Body of pancreas (tissue), 4 donors: ENCODE measurements around the gene VKORC1. TPM values are rescaled to one million over a fixed set of nuclear protein-coding genes. Genes with fewer than 3 reads are reported as not detected.

Source experiments
- ATAC-seq: fragments of 150-250 bp; one replicate; pipeline ENCODE4 v1.9.1; 2016
- DNase-seq, 4 donors: peaks; one replicate each; pipeline ENCODE4 v3.0.0-alpha.2; 2019
- H3K27ac ChIP-seq, 4 donors: fragments of 200-600 bp; sonication (generic); 1 replicate in 3 of 4; 2 replicates in 1 of 4; pipeline versions ENCODE4 v1.5.1 to v1.6.1; 2016 to 2019; ENCODE audit warnings: mild to moderate bottlenecking in 1 of 4, mixed read lengths in 1 of 4, moderate library complexity in 1 of 4
- H3K27me3 ChIP-seq, 2 donors: fragments of 200-600 bp; sonication (generic); one replicate each; pipeline ENCODE4 v1.6.0; 2016; ENCODE audit warnings: mild to moderate bottlenecking in 1 of 2
- H3K36me3 ChIP-seq, 2 donors: fragments of 200-600 bp; sonication (generic); replicated peaks in 1 of 2; 2 replicates each; pipeline ENCODE4 v1.5.1; 2016; ENCODE audit warnings: low read depth in 2 of 2; ENCODE audit not compliant: insufficient read depth in 1 of 2
- H3K4me1 ChIP-seq: fragments of 200-600 bp; sonication (generic); one replicate; pipeline ENCODE4 v1.6.0; 2016
- H3K4me3 ChIP-seq, 2 donors: fragments of 200-600 bp; sonication (generic); 1 replicate in 1 of 2; 2 replicates in 1 of 2; pipeline ENCODE4 v1.5.1; 2016 to 2019
- H3K9me3 ChIP-seq, 3 donors: fragments of 200-600 bp; sonication (generic); 1 replicate in 2 of 3; 2 replicates in 1 of 3; pipeline ENCODE4 v1.5.1; 2016
- POLR2A ChIP-seq, 3 donors: fragments of 450-650 bp; IDR thresholded peaks; one replicate each; pipeline ENCODE4 v1.6.1; 2016; ENCODE audit warnings: antibody characterized with exemption in 3 of 3, mild to moderate bottlenecking in 2 of 3
- WGBS, 2 donors: methylation state at CpG; one replicate each; pipeline ENCODE4 v1.1.5; 2017; 5-methylcytosine and 5-hydroxymethylcytosine counted together
- intact Hi-C: fragments of 100-400 bp; cut with DNase I; formaldehyde crosslinking; loops from one replicate; pipeline ENCODE4 v1.15.1; 2023
- total RNA-seq, 2 donors: library from RNA; depleted of rRNA; stranded (reverse); fragments of >200 nt; gene quantifications; one replicate each; pipeline ENCODE4 v1.1.0, GENCODE V29; 2016
- TF ChIP-seq, protein P1 (sequence below), 7 experiments: fragments of 450-650 bp in 4 of 7; fragments of 200-600 bp in 3 of 7; sonication (generic) in 3 of 7; IDR thresholded peaks; one replicate each; pipeline ENCODE4 v1.5.1; 2016 to 2019; ENCODE audit warnings: antibody characterized with exemption in 7 of 7

VKORC1 gene
- total RNA-seq, 2 donors from 2014 or later: 42.5 to 104 TPM

DNA sequence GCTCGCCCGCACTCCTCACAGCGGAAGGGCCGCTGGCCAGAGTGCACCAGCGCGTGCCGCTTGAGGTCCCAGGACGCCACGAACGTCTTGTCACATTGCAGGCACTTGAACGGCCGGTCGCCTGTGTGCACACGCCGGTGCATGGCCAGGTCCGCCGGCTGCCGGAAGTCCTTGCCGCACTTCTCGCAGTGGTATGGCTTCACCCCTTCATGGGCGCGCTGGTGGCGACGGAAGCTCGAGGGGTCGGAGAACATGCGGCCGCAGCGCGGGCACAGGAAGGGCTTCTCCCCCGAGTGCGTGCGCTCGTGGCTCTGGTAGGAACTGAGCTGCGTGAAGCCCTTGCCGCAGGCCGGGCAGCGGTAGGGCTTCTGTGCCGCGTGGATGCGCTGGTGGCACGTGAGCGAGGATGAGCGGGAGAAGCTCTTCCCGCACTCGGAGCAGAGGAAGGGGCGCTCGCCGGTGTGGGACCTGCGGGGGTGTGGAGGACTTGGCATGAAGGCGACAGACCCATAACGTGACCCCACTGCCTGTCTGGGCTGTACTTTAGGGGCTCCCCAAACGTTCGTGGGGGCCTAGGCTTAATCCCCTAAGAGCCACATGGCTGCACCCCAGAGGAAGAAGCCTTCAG, 32.7 kb downstream of the VKORC1 start:
- ATAC-seq (no peak), DNase-seq (no peak)
- Histone ChIP-seq H3K4me3 (no peak overlapping the region), H3K9me3 (no peaks in the 10 kb centered on the region), H3K27ac (no peak overlapping the region), H3K27me3 (no peaks in the 10 kb centered on the region), H3K4me1 (no peaks in the 10 kb centered on the region), H3K36me3 (peaks cover 3 to 7% of the 10 kb centered on the region in 2 donors)
- WGBS, 2 donors: 89 to 95% methylated on average over 19 to 44 of the region's 54 CpGs
- intact Hi-C loops: no loop called here
- TF ChIP-seq, protein P1, sequence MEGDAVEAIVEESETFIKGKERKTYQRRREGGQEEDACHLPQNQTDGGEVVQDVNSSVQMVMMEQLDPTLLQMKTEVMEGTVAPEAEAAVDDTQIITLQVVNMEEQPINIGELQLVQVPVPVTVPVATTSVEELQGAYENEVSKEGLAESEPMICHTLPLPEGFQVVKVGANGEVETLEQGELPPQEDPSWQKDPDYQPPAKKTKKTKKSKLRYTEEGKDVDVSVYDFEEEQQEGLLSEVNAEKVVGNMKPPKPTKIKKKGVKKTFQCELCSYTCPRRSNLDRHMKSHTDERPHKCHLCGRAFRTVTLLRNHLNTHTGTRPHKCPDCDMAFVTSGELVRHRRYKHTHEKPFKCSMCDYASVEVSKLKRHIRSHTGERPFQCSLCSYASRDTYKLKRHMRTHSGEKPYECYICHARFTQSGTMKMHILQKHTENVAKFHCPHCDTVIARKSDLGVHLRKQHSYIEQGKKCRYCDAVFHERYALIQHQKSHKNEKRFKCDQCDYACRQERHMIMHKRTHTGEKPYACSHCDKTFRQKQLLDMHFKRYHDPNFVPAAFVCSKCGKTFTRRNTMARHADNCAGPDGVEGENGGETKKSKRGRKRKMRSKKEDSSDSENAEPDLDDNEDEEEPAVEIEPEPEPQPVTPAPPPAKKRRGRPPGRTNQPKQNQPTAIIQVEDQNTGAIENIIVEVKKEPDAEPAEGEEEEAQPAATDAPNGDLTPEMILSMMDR (IDR thresholded peaks at IDR 0.05): no peak
- no peak for TF ChIP-seq POLR2A (IDR thresholded peaks at IDR 0.05)

DNA sequence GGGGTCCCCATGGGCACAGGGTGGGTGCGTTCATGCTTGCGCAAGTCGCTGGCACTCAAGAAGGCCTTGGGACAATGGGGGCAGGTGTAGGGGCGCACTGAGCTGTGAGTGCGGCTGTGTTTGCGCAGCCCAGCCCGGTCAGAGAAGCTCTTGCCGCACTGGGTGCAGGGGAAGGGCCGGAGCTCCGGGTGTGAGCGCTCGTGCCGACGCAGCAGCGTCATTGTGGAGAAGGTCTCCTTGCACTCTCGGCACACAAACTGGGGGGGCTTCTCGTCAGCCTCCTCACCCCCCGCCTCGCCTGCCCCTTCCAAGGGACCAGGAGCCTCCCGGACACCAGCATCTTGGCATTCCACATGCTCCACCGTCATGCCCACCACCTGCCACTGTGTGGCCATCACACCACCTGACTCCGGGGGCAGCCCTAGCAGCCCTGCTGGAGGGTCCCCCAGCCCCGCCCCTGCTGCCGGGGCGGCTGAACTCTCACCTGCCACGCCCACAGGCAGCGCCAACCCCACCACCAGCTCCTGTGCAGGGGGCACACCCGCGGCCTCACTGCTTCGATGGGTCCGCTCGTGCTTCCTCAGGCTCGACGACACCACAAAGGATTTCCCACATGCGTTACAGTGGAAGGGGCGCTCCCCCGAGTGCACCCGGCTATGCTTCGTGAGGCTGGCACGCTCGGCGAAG, 33.3 kb downstream of the VKORC1 start:
- TF ChIP-seq POLR2A (IDR thresholded peaks at IDR 0.05): no peak
- TF ChIP-seq, protein P1 (IDR thresholded peaks at IDR 0.05): no peak
- peaks cover 3 to 7% of the 10 kb centered on the region in 2 donors for H3K36me3 ChIP-seq
- no peaks in the 10 kb centered on the region for H3K9me3 ChIP-seq
- H3K27ac ChIP-seq: no peak overlapping the region
- ATAC-seq (no peak), DNase-seq (no peak)
- 92 to 93% methylated on average over 22 to 32 of the region's 42 CpGs for WGBS, 2 donors
- no peaks in the 10 kb centered on the region for H3K27me3 ChIP-seq
- H3K4me1 ChIP-seq: no peaks in the 10 kb centered on the region
- intact Hi-C loops: no loop called here
- H3K4me3 ChIP-seq: no peak overlapping the region

DNA sequence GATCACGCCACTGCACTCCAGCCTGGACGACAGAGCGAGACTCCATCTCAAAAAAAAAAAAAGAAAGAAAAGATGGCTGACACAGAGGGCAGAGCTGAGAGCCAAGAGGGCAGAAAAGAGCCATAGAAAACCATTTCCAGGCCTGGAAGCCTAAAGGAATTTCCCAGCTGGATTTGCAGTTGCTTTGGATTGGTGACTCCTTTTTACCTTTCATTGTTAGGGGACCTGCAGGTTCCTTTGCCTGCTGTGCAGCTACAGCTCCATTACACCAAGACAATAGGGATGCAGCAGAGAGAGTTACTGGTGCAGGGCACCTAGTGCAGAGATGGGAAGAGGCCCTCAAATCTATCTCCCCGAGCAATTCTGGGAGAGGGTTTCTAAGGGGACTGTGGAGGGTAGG, 39.0 kb downstream of the VKORC1 start:
- H3K4me3 ChIP-seq: no peak overlapping the region
- ATAC-seq (no peak), DNase-seq (no peak)
- TF ChIP-seq, protein P1 (IDR thresholded peaks at IDR 0.05): no peak
- no peak for TF ChIP-seq POLR2A (IDR thresholded peaks at IDR 0.05)
- intact Hi-C loops: no loop called here
- H3K4me1 ChIP-seq: no peaks in the 10 kb centered on the region
- 80 to 88% methylated on average over 4 of the region's 4 CpGs for WGBS, 2 donors
- no peaks in the 10 kb centered on the region for H3K9me3 ChIP-seq
- H3K36me3 ChIP-seq: peaks cover 0 to 1% of the 10 kb centered on the region in 2 donors
- no peaks in the 10 kb centered on the region for H3K27me3 ChIP-seq
- no peak overlapping the region for H3K27ac ChIP-seq

DNA sequence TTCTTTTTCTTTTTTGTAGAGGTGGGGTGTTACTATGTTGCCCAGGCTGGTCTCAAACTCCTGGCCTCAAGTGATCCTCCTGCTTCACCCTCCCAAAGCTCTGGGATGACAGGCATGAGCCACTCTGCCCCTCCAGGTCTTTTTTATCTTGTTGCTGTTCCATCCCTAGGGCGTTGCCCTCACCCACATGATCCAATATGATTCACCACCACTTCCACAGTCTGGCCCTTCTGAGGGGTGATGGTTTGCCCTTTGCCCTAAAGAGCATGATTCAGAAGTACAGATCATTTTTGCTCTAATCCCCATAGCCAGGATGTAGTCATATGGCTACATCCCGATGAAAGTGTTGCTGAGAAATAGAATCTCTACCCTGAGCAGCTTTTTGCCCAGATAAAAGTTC, 42.5 kb downstream of the VKORC1 start:
- Histone ChIP-seq H3K27me3 (no peaks in the 10 kb centered on the region), H3K36me3 (no peaks in the 10 kb centered on the region), H3K4me1 (no peaks in the 10 kb centered on the region), H3K4me3 (no peak overlapping the region), H3K27ac (no peak overlapping the region), H3K9me3 (no peaks in the 10 kb centered on the region)
- ATAC-seq (peak; percentile 48), DNase-seq (peak in 1 of 4 donors; percentile 30)
- TF ChIP-seq, protein P1 (IDR thresholded peaks at IDR 0.05): no peak
- no peak for TF ChIP-seq POLR2A (IDR thresholded peaks at IDR 0.05)
- WGBS, 2 donors: 62 to 63% methylated on average over 2 of the region's 2 CpGs
- intact Hi-C loops: no loop called here
